ENCODE measurements around the gene IFT57.

Gene IFT57

DNA sequence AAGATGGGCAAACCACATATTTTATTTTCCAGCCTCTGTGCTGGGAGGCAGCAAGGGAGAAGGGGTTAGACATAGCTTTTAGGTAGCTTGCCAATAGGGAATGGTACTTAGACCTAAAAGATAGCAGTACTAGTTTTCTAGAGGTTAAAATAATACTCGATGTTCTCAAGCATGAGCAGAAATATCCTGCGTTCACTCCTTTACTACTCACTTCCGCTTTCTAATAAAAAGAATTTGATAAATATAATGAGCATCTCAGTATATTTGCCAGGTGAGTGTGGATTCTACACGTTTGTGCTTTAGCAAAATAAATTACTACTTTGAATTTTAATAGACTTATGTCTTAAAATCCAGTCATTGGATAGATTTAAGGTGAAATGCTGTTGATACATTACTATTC lies 92.0 kb downstream of the IFT57 start:
- no peak overlapping the region for H3K4me3 ChIP-seq (ENCODE audit: low read length)
- H3K27me3 ChIP-seq (ENCODE audit: control insufficient read depth, insufficient read depth, low read length) = no peaks in the 10 kb centered on the region
- H3K9ac ChIP-seq (ENCODE audit: low read length) = no peak overlapping the region
- H3K36me3 ChIP-seq (ENCODE audit: control insufficient read depth, insufficient read depth, low read length) = no peaks in the 10 kb centered on the region
- no peaks in the 10 kb centered on the region for H3K4me1 ChIP-seq (ENCODE audit: control insufficient read depth, insufficient read depth, low read length)
- no peak overlapping the region for H3K27ac ChIP-seq (ENCODE audit: low read depth, low read length)

DNA sequence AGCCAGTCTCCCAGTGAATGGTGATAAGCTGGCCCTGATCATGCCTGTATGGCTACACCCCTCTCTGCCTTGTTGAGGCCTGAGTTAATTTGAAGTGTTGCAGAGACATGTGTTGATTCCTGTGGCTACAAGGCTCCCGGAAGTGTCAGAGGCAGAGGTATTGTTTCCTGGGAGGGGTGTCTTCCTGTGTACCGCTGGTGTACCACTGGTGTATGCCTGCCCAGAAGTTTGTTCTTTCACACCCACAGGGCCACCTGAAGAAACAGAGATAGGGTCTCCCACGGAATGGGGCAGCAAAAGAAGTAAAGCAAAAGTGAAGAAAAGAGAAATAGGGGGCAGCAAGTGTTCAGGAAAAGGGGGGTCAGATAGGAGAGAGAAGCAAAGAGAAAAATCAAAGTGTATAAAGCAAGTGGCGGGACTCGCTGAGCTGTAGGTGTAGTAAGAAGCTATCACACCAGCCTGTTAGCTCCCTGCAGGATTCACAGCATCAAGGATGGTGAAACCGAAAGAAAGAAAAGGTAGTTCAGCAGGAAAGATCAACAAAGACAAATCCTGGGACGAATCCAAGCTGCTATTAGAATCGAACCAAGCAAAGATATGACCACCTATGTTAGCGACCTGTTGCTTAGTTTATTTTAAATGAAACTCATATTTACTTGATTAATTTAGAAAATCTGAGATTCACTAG lies 94.8 kb downstream of the IFT57 start:
- Histone ChIP-seq H3K4me1 (ENCODE audit: control insufficient read depth, insufficient read depth, low read length) (no peaks in the 10 kb centered on the region), H3K4me3 (ENCODE audit: low read length) (no peak overlapping the region)

DNA sequence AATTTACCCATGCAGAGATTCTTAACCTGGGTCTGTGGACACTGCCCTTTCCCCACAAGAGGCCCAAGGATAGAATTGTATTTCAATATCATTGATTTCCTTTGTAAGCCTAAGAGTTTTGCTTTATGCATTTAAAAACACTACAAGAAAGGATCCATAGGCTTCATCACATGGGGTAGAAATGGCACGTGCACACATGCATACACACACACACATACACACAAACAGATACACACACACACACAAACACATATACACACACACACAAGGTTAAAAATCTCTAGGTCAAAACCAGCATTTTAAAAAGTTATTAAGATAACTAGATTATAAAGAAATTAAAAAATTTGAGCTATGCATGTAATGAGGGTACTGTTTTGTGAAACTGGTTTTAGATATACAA lies 95.9 kb downstream of the IFT57 start:
- H3K27ac ChIP-seq (ENCODE audit: low read depth, low read length) = no peak overlapping the region

More for the DNA sequence above, 94.8 kb downstream of the IFT57 start:
- Histone ChIP-seq H3K36me3 (ENCODE audit: control insufficient read depth, insufficient read depth, low read length) (no peaks in the 10 kb centered on the region), H3K27ac (ENCODE audit: low read depth, low read length) (no peak overlapping the region), H3K9ac (ENCODE audit: low read length) (no peak overlapping the region), H3K27me3 (ENCODE audit: control insufficient read depth, insufficient read depth, low read length) (no peaks in the 10 kb centered on the region)

DNA sequence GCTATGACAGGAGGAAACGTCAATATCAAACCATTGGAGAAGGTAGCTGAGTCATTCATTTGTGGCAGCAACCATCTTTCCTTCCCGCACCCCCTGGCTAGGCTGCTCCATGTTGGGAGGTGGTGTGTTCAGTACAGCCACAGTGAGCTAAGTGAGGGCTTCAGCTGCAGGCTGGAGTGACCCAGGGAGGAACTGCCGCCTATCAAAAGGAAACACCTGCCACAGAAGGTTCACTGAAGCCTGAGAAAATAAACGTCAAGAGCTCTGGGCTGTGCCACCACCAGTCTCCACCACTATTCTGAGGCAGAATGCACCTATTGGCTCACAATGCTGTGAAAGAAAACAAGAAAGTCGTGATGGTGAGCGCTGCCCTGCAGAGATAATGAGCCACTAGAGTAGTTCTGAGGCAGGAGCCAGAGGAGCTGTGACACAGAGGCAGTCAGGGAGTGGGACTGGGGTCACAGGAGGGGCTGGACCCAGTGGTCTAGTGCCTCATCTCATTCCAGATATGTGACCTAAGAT lies 96.6 kb downstream of the IFT57 start:
- peak overlapping the region; percentile 37 for H3K4me3 ChIP-seq (ENCODE audit: low read length)

More for the DNA sequence above, 95.9 kb downstream of the IFT57 start:
- Histone ChIP-seq H3K27me3 (ENCODE audit: control insufficient read depth, insufficient read depth, low read length) (no peaks in the 10 kb centered on the region), H3K4me1 (ENCODE audit: control insufficient read depth, insufficient read depth, low read length) (no peaks in the 10 kb centered on the region), H3K36me3 (ENCODE audit: control insufficient read depth, insufficient read depth, low read length) (no peaks in the 10 kb centered on the region), H3K4me3 (ENCODE audit: low read length) (peak overlapping the region; percentile 37), H3K9ac (ENCODE audit: low read length) (no peak overlapping the region)

DNA sequence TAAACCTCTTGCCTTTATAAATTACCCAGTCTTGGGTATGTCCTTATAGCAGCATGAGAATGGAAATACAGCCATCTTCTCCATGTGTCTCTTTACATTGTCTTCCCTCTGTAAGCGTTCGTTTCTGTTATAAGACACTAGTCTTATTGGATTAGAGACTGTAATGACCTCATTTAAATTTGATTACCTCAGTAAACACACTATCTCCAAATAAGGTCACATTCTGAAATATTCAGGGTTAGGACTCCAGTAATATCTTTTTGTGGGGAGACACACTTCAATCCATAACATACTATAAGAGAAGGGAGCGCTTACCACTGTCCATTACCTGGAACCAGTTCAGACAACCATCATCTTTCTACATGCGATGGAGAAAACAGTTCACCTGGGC lies 97.1 kb downstream of the IFT57 start:
- peak overlapping the region; percentile 30 for H3K4me3 ChIP-seq (ENCODE audit: low read length)
- no peaks in the 10 kb centered on the region for H3K27me3 ChIP-seq (ENCODE audit: control insufficient read depth, insufficient read depth, low read length)
- no peaks in the 10 kb centered on the region for H3K4me1 ChIP-seq (ENCODE audit: control insufficient read depth, insufficient read depth, low read length)
- no peaks in the 10 kb centered on the region for H3K36me3 ChIP-seq (ENCODE audit: control insufficient read depth, insufficient read depth, low read length)
- no peak overlapping the region for H3K9ac ChIP-seq (ENCODE audit: low read length)
- no peak overlapping the region for H3K27ac ChIP-seq (ENCODE audit: low read depth, low read length)

More for the DNA sequence above, 96.6 kb downstream of the IFT57 start:
- H3K36me3 ChIP-seq (ENCODE audit: control insufficient read depth, insufficient read depth, low read length) = no peaks in the 10 kb centered on the region
- H3K4me1 ChIP-seq (ENCODE audit: control insufficient read depth, insufficient read depth, low read length) = no peaks in the 10 kb centered on the region
- H3K27me3 ChIP-seq (ENCODE audit: control insufficient read depth, insufficient read depth, low read length) = no peaks in the 10 kb centered on the region
- H3K9ac ChIP-seq (ENCODE audit: low read length) = no peak overlapping the region
- no peak overlapping the region for H3K27ac ChIP-seq (ENCODE audit: low read depth, low read length)

DNA sequence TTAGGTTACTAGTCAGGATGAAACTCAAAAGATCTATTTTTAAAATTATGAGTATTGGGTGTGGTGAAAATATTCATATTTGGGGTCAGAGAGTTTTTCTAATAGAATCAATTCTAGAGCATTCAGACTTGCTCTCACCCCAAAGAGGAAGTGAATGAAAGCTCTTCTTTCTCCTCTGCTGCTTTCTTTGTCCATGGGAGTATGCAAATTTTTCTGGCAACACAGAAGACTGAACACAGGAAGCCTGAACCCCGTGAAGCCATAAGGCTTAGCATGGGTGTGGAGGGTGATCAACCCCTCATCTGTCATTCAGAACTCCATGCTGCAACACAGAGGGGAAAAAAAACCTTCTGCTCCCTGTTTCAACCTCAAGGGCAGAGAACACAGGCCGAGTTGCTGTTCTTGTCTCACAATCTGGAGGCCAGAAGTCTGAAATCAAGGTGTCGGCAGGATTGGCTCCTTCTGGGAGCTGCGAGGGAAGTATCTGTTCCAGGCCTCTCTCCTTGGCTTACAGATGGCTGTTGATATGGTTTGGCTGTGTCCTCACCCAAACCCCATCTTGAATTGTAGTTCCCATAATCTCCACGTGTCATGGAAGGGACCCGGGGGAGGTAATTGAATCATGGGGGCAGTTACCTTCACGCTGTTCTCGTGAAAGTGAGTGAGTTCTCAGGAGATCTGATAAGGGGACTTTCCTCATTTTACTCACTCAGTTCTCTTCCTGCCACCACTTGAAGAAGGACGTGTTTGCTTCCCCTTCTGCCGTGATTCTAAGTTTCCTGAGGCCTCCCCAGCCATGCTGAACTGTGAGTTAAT lies 97.7 kb downstream of the IFT57 start:
- Histone ChIP-seq H3K4me3 (ENCODE audit: low read length) (peak overlapping the region; percentile 30), H3K4me1 (ENCODE audit: control insufficient read depth, insufficient read depth, low read length) (no peaks in the 10 kb centered on the region), H3K27ac (ENCODE audit: low read depth, low read length) (no peak overlapping the region), H3K9ac (ENCODE audit: low read length) (no peak overlapping the region), H3K27me3 (ENCODE audit: control insufficient read depth, insufficient read depth, low read length) (no peaks in the 10 kb centered on the region), H3K36me3 (ENCODE audit: control insufficient read depth, insufficient read depth, low read length) (no peaks in the 10 kb centered on the region)

DNA sequence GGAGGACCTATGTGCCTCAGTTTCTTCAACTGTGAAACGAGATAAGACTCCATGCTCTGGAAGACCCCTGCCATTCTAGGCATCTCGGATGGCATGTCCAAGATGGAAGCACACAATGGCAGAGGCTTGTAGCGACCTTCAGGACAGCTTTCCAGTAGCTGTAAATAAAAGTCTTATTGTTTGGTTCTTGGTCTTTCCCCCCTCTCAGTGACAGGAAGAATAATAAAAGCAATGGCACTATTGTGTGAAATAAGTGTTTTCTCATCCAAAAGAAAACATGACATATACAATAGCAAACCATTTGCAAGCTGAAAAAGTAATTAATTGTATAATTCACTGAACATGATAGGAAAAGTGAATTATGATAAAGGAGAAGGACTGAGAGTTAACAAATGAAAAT lies 98.9 kb downstream of the IFT57 start:
- H3K27ac ChIP-seq (ENCODE audit: low read depth, low read length) = no peak overlapping the region
- no peaks in the 10 kb centered on the region for H3K4me1 ChIP-seq (ENCODE audit: control insufficient read depth, insufficient read depth, low read length)

DNA sequence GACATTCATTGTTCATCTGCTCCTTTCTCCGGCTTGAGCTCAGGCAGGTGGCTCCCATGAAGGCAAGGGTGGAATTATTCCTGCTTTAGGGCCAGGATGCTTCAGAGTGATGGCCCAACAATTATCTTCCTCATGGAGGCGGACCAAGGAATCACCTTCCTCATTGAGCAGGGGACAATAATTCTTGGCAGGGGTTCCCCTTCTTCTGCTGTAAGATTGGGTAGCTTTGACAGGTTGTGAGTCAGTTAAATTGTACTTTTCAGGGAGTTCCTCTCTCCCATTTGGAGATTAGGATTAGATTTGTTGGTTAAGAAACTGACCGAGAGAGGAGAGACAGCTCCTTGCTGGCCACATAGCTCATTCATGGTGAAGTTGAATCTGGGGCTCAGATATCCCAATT lies 99.9 kb downstream of the IFT57 start:
- H3K36me3 ChIP-seq (ENCODE audit: control insufficient read depth, insufficient read depth, low read length) = no peaks in the 10 kb centered on the region
- H3K4me3 ChIP-seq (ENCODE audit: low read length) = no peak overlapping the region
- no peaks in the 10 kb centered on the region for H3K4me1 ChIP-seq (ENCODE audit: control insufficient read depth, insufficient read depth, low read length)
- H3K27me3 ChIP-seq (ENCODE audit: control insufficient read depth, insufficient read depth, low read length) = no peaks in the 10 kb centered on the region
- no peak overlapping the region for H3K9ac ChIP-seq (ENCODE audit: low read length)
- no peak overlapping the region for H3K27ac ChIP-seq (ENCODE audit: low read depth, low read length)

More for the DNA sequence above, 98.9 kb downstream of the IFT57 start:
- Histone ChIP-seq H3K36me3 (ENCODE audit: control insufficient read depth, insufficient read depth, low read length) (no peaks in the 10 kb centered on the region), H3K9ac (ENCODE audit: low read length) (no peak overlapping the region), H3K4me3 (ENCODE audit: low read length) (no peak overlapping the region), H3K27me3 (ENCODE audit: control insufficient read depth, insufficient read depth, low read length) (no peaks in the 10 kb centered on the region)

DNA sequence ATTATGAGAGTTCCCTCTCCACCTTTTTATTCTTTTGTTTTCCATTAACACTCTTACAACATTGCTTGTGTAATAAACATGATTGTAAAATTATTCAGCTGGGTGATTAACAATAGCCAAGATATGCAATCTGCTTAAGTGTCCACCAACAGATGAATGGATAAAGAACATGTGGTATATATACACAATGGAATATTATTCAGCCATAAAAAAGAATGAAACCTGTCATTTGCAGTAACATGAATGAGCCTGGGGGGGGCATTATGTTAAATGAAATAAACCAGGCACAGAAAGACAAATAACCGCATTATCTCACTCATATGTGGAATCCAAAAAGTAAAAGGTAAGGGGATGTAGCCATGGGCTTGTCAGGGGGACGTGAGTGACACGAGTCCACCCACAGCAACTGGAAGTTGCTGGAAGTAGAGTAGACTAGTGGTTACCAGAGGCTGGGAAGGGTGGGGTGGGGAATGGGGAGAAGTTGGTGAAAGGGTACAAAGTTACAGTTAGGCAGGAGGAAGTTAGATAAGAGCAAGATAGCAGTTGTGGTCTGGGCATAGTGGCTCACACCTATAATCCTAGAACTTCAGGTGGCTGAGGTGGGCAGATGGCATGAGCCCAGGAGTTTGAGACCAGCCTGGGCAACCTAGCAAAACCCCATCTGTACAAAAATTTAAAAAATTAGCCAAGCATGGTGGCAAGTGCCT lies 102.7 kb downstream of the IFT57 start:
- Histone ChIP-seq H3K9ac (ENCODE audit: low read length) (no peak overlapping the region), H3K4me1 (ENCODE audit: control insufficient read depth, insufficient read depth, low read length) (no peaks in the 10 kb centered on the region)

DNA sequence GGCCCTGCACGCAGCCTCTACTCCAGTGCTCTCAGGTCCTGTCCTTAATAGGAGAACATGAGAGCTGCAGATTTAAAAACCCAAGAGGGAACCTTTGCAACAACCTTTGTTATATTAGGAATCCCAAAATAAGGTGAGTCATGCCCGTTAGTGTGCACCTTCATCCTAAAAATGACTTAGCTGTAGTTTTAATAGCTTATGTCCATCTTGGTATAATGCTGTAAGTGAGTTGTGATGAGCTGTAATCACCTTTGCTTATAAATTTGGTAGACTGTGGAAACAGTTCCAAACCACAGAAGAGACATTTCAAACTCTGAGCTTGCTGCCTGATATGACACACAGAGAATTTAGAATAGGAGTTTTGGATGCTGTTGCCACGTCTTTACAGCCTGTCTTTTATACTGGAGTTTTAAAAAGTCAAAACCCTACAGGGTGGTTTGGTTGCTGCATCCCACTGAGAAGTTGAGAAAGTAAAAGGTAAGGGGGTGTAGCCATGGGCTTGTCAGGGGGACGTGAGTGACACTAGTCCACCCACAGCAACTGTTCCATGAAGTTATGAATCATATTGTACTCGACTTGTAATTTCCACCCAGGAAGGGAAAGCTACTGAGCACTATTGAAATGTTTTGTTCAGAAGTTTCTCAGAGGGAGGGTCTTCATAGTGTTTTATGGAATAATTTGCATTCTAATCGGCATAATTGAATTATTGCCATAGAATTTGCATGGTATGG lies 104.0 kb downstream of the IFT57 start:
- Histone ChIP-seq H3K27me3 (ENCODE audit: control insufficient read depth, insufficient read depth, low read length) (no peaks in the 10 kb centered on the region), H3K4me3 (ENCODE audit: low read length) (no peak overlapping the region), H3K4me1 (ENCODE audit: control insufficient read depth, insufficient read depth, low read length) (no peaks in the 10 kb centered on the region), H3K36me3 (ENCODE audit: control insufficient read depth, insufficient read depth, low read length) (no peaks in the 10 kb centered on the region), H3K9ac (ENCODE audit: low read length) (no peak overlapping the region), H3K27ac (ENCODE audit: low read depth, low read length) (no peak overlapping the region)

More for the DNA sequence above, 102.7 kb downstream of the IFT57 start:
- H3K27ac ChIP-seq (ENCODE audit: low read depth, low read length) = no peak overlapping the region
- no peaks in the 10 kb centered on the region for H3K36me3 ChIP-seq (ENCODE audit: control insufficient read depth, insufficient read depth, low read length)
- no peaks in the 10 kb centered on the region for H3K27me3 ChIP-seq (ENCODE audit: control insufficient read depth, insufficient read depth, low read length)
- H3K4me3 ChIP-seq (ENCODE audit: low read length) = no peak overlapping the region

DNA sequence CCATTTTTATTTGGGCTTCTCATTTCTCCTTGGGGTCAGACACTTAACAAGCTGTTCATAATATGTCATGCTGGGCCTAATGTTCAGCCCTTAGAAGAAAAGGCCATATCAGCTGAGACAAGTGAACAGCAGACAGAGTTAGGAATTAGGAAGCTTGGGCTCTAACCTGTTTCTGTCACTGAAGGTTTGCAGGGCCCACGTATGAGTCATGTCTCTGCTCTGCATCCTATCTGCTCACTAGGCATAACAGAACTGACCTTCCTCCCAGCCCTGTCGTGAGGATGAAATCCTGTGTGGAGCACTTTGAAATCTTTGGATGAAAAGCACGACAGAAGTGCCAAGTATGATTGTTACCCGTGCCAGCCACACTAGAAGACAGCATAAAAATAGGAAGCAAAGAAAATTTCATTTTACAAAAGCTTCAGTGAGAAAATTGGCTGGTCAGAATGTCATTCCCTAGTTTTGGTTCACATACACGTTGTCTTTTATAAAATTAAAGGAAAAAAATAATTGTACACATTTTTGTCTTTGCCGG lies 104.9 kb downstream of the IFT57 start:
- H3K27ac ChIP-seq (ENCODE audit: low read depth, low read length) = no peak overlapping the region
- no peaks in the 10 kb centered on the region for H3K27me3 ChIP-seq (ENCODE audit: control insufficient read depth, insufficient read depth, low read length)
- H3K9ac ChIP-seq (ENCODE audit: low read length) = no peak overlapping the region
- no peak overlapping the region for H3K4me3 ChIP-seq (ENCODE audit: low read length)
- H3K36me3 ChIP-seq (ENCODE audit: control insufficient read depth, insufficient read depth, low read length) = no peaks in the 10 kb centered on the region
- no peaks in the 10 kb centered on the region for H3K4me1 ChIP-seq (ENCODE audit: control insufficient read depth, insufficient read depth, low read length)

Measured in rectal smooth muscle tissue (tissue), 1 donor.